HTERT RPE-1 (cell line): ENCODE measurements around the gene PDZRN3.

ENCODE experiments used
- in situ Hi-C: fragments of 300-500 bp; cut with MboI; formaldehyde crosslinking; loops from 4 replicates; pipeline ENCODE4 v1.14.3; 2020; ENCODE audit warnings: low sequenced_read_pairs

The PDZRN3 gene

DNA sequence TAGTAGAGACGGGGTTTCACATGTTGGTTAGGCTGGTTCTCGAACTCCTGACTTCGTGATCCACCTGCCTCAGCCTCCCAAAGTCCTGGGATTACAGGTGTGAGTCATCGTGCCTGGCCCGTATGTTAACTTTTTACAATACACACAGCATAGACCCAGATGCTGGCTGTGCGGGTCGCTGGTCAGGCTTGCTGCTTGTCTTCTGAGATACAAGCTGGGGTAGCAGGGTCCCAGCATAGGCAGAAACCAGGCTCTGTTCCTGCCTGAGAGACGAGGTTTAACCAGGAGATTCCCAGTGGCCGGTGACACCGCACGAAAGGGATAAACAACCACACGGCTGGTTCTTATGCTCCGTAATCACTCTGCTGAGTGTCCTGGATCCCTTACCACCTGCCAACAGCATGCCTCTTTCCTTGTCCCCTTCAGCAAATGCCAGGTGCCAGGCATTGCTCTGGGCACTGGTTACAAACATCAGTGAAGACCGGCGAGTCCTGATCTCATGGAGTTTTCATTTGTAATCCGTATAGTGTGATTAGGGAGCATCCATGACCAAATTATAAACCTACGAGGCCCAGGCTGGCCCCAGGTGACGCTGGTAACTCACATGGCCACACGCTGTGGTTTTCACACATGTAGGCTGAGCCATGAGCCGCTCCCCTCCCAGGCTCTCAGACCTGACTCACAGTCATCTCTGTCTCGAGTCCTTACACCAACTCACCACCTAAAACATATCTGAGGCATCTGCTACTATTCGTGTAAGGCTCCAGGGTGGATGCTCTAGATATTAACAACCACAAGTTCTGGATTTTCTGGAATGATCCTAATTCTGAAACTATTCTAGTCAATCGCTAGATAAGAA, 125.7 kb downstream of the PDZRN3 start:
- in situ Hi-C loops = no loop called here

DNA sequence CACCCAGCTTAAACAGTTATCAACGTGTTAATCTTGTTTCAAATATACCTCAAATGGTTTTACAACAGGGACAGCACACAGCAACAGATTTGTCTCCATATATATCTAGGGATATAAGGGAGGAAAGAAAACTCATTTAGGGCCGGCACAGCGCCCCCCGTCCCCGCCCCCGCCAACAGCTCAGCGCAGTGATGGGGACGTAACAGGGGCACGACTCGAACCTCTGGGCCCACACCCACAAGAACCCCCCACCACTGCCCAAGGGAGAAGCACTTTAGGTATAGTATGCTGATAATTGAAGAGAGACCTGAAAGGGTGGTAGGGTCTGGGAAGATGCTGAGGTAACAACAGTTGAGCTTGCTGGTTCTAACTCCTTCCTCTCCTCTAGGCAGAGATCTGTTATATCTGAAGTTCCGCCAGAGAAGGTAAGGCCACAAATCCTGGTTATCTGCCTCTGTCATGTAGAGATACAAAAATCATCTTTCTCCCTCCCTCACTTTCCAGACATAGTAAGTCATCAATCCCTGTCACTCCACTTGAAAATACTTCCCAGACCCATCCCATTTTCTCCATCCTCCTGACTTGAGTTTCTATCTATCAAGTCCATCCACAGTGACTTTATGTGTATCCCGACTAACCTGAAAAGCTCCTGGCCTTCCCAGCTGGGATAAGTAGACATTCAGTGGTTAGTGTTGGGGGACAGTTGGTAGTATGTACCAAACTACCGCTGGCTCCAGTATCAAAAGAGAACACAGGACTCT, 126.9 kb downstream of the PDZRN3 start:
- in situ Hi-C loops = no loop called here

DNA sequence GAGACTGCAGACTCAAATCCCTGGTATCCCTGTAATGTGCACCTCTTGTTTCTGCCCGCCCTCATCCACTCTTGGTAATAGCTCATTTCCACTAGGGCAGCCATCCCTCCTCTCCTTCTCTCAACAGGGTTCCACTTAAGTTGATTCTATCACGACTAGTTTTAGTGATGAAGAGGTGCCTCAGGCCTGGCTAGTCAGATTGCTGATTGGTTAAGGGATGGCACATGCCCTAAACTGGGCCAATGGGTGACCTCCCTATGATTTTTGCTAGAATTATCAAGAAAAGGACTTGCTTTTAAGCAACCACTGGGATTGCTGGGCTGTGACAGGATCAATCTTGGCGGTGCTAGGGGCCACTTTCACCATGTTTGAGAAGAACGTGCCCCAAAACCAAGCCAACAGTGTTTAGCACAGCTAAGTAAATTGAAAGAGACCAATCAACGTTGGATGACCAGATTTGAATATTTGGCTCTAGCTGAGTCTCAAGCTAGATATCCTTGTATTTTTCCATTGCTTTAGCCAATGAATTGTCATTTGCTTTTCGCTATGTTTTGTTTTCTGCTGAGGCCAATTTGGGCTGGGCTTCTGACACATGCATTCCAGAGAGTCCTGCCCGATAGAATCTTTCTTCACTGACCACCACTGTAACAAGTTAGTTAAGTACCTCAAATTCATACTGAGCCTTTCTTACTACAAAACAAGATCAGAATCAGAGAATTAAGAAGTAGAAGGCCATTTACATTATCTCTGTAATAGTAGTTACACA, 131.0 kb downstream of the PDZRN3 start:
- in situ Hi-C loops = no loop called here

DNA sequence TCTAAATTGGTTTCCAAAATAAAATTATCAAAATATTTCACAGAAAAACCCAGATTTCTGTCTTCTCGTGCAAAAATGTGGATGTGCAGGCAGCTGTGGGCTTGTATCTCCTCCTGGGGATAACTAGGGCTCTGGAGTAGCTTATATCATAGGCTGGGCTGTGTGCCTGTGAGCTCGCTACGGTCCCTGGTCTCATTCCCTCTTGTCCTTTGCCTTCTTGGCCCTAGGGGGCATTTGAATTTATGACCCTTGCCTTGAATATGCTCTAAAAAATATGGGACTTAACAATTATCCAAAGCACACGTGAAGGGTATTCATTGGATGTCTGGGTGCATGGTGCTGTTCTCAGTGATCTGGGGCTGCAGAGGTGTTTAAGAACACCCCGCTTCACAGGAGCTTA, 132.6 kb downstream of the PDZRN3 start:
- in situ Hi-C loops = no loop called here

DNA sequence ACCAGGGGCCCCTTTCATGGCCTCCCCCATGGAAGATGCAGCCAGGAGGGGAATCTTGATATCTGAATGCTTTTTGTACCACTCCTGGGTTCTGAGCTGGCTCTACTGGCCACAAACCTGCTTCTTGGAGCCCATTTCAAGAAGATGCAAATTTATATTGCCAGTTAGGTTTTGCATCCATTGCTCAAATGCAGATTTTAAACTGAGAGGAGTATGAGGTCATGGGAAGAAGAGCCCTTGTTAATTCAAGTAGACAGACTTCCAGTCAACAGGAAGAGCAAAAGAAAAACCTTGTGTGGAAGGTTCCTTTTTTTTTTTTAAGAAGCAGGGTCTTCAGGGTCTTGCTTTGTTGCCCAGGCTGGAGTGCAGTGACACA, 133.5 kb downstream of the PDZRN3 start:
- in situ Hi-C loops = no loop called here

DNA sequence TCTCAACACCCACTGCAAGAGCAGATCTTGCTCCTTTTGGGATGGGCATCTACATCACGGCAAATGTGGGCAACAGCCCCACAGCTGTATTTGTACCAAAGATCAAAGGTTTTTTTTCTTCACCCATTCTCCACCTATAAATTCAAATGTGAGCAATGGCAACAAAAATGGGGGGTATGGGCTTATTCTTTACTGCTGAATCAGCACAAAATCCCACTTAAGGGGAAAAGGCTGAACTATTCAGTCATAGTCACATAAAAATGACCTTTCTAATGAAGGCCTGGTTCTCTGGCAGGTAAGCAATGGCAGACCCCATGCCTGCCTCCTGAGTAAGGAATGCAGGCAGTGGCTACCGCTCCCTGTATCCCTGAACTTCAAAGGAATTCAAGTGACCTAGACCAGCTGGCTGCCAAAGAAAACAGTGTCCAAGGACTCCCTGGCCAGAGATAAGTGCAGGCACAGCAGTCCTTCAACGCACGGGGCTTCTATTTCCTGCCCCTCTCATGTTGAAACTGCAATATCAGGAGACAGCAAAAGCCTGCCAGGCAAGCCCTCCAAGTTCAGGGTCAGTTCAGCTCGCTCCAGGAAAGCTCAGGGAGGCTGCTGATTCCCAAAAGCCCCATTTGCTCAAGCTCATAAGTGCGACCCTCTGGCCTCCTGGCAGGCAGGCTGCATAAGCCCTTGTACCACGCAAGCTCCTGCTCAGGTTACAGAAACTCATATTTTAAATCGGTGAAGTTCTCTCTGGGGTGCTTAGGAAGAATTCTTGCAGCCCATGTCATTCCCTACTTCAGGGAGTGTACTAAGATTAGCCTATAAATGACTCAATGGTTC, 134.1 kb downstream of the PDZRN3 start:
- in situ Hi-C loops = no loop called here

- in situ Hi-C loops = no loop called here
Observed at GRCh38 chr3:73485877-73486330, 138.8 kb downstream of the PDZRN3 start.

DNA sequence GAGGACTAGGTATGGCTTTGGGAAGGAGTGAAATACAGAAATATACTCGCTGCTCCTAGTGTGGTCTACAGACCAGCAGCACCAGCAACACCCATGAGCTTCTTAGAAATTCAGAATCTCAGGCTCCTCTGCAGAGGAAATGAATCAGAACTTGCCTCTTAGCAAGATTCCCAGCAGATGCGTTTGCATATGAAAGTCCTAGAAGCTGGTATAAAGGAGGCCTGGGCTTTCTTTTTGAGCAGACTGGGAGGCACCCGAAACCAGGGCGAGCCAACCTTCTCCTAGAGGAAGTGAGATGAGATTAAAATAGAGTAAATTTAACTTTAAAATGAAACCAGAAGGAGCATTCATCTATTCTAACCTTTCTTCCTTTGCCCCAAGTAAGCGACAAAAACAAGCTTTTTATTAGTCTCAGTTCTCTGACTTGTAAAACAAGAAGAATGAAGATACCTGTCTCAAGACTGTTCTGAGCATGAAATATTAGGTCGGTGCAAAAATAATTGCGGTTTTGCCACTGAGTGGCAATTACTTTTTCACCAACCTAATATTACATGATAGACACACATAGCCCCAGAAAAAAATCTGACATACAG, 140.0 kb downstream of the PDZRN3 start:
- in situ Hi-C loops = no loop called here

GRCh38 chr3:73481888-73482287, 142.9 kb downstream of the PDZRN3 start:
- in situ Hi-C loops = no loop called here

- in situ Hi-C loops = no loop called here
Observed at GRCh38 chr3:73480187-73480672, 144.5 kb downstream of the PDZRN3 start.

- in situ Hi-C loops = no loop called here
Observed at GRCh38 chr3:73479325-73479724, 145.4 kb downstream of the PDZRN3 start.

- in situ Hi-C loops = no loop called here
Observed at GRCh38 chr3:73478858-73479257, 145.9 kb downstream of the PDZRN3 start.

GRCh38 chr3:73475717-73476116, 149.0 kb downstream of the PDZRN3 start:
- in situ Hi-C loops = no loop called here

DNA sequence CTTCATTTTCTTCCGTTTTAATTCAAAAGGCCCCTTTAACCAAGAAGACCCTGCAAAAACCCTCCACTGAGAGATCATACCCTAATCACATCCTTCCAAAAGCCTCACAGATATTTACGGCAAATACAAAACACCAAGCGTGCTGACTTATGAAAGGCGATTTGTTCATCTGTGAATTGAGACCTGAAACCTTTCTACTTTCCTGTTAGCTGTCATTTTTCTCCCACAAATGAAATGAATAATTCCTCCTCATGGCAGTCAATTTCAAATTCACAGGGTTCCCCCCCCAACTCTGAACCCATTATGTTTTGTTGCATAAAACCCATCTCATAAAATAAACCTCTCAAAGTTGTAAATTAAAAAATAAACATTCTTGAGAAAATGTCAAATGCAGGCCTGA, 149.6 kb downstream of the PDZRN3 start:
- in situ Hi-C loops = no loop called here

- in situ Hi-C loops = no loop called here
Observed at GRCh38 chr3:73474619-73475018, 150.1 kb downstream of the PDZRN3 start.

- in situ Hi-C loops = no loop called here
Observed at GRCh38 chr3:73473898-73474416, 150.8 kb downstream of the PDZRN3 start.

DNA sequence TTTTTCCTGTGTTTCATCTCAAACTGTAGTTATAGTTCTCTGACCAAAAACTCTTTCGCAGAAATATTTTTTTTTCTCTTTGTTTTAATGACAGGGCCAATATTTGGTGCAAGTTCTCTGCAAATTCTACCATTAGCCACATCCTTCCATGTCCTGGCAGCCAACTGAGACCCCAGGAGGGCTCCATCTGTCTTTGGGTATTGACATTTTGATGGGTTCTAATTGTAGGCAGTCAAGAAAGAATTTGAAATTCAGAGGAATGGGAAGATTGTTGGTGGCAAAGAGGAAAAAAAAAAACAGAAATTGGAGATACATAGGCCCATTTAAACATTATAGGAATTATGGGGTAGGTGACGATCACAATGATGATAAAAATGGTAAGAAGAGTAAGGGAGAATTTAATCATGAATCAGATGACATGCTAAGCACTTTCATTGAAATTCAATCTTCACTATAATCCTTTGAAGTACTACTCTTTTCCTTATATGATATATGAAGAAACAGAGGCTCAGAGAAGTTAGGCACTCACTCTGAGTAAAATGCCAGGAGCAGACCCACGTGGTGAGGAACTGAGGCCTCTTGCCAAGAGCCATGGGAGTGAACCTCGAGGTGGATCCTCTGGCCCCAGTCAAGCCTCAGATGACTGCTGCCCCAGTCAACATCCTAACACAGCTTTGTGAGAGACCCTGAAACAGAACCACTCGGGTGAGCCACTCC, 151.4 kb downstream of the PDZRN3 start:
- in situ Hi-C loops = no loop called here

DNA sequence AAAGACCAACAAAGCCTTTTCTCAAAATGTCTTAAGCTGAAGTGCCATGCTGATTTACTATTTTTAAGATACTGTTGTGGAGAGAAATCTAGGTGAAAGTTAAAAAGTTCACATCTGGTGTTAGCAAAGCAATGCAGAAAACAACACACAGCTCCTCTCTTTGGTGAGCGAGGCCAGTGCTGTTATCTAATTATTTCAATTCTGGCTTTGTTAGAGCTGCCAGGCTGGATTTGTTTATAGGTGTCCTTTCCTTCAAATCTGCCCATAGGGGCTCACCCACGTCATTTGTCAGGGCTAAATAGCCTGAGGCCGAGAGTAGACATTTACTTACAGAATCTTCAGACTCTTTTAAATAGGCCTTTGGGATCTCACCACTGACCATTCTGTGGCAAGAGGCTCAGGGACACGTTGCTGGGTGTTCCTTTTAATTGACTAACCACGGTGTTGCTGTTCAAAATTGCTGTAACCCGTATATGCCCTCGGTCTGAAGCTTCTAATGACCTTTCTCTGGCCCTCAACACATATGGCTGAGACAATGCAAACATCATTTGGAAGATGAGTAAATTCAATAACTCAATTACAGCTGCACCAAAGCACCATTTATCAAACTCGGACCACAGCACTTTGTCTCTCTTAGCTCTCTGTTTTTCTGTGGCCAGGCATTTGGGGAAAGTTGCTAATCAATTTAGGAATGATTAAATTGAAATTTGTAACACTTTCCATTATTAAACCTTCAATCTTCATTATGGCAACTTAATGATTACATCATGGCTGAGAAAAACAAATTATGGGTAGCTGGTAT, 152.6 kb downstream of the PDZRN3 start:
- in situ Hi-C loops = no loop called here
